GM12865 (cell line): Measurements from ENCODE around the gene MYO18A.

Experiments used
- DNase-seq: peaks from one replicate; pipeline ENCODE4 v3.0.0; 2010; ENCODE audit warnings: low read depth
- H3K4me3 ChIP-seq: 2 replicates; pipeline ENCODE4 v1.5.1; 2011; ENCODE audit warnings: mild to moderate bottlenecking, low read depth, low read length, control low read depth
- TF ChIP-seq, protein P1 (sequence below): IDR thresholded peaks from 2 replicates; pipeline ENCODE4 v1.5.1; 2011; ENCODE audit warnings: low read length, control low read depth, low read depth, inconsistent platforms; ENCODE audit not compliant: insufficient read depth; ENCODE audit errors: missing control alignments

The MYO18A gene

DNA sequence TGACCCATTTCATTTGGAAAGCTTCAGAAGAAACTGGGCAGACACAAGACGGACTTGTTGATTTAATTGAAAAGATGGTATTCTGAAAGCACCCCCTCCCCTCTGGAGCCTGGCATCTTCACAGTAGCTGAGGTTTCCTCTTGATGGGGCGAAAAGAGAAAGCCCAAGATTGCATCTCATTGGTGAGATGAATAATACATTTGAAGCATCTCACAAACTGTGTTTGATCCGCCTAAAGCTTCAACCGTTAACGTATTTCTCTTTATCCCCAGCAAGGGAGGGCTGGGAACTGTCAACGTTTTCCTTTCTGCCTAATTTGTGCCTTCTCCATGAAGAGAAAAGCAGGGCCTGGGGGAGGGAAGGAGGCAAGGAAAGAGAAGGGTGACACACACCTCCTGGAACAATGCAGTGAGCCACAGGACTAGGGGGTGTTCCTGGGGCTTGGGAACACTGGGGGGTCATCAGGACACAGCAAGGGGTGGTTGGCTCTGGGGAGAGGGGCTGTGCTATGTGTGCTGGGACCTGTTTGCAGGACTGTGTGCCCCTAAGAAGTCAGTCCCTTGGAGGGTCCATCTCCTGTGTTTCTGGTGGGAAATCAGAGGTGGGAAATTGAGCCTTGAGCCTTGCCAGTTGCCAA is 155.8 kb downstream of the MYO18A start:
- TF ChIP-seq, protein P1, sequence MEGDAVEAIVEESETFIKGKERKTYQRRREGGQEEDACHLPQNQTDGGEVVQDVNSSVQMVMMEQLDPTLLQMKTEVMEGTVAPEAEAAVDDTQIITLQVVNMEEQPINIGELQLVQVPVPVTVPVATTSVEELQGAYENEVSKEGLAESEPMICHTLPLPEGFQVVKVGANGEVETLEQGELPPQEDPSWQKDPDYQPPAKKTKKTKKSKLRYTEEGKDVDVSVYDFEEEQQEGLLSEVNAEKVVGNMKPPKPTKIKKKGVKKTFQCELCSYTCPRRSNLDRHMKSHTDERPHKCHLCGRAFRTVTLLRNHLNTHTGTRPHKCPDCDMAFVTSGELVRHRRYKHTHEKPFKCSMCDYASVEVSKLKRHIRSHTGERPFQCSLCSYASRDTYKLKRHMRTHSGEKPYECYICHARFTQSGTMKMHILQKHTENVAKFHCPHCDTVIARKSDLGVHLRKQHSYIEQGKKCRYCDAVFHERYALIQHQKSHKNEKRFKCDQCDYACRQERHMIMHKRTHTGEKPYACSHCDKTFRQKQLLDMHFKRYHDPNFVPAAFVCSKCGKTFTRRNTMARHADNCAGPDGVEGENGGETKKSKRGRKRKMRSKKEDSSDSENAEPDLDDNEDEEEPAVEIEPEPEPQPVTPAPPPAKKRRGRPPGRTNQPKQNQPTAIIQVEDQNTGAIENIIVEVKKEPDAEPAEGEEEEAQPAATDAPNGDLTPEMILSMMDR: no peak
- no peak overlapping the region for H3K4me3 ChIP-seq
- no peak for DNase-seq

DNA sequence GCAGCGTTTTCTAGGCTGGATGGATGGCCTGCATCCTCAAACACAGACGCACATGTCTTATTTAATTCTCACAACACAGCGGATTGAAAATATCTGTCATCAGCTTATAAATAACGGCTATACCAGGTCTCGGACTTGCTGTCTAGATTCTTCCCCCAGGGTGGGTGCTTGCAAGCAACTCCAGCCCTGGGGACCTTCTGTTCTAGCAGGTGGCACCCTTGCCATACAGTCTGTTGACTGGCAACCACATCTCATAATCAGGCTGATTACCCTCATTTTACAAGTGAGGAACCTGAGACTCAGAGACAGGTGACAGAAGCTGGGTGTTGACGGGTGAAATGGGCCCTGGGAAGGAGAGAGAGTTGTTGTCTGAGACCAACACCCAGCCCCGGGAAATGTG is 158.1 kb downstream of the MYO18A start:
- no peak for DNase-seq
- no peak overlapping the region for H3K4me3 ChIP-seq
- TF ChIP-seq, protein P1: no peak

DNA sequence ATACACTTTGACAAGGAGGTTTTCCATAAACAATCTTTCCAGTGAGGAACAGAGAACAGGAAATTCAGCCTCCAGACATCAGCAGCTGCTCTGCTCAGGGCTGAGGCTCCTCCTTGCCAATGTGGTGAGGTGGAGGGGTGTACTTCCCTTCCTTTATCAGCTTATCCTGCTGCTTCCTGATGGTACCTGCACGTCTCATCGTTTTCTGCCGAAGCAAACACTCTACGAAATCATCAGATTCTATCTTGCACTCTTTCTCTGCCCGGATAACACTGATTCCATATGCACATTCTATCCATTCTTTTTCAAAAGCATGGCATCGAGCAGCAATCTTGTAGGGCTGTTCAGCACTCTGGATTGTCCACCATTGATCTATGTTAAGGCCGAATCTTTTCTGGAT is 159.0 kb downstream of the MYO18A start:
- H3K4me3 ChIP-seq: no peak overlapping the region
- DNase-seq: no peak
- TF ChIP-seq, protein P1: no peak
